GM06990 (cell line): ENCODE data around the gene DNMT3A.

Experiments
- DNase-seq: peaks from one replicate; pipeline ENCODE4 v3.0.0-alpha.2; 2011; ENCODE audit not compliant: insufficient read length; ENCODE audit errors: extremely low read depth
- H3K27me3 ChIP-seq: replicated peaks from 2 replicates; pipeline ENCODE4 v1.6.0; 2011; ENCODE audit warnings: low read length; ENCODE audit not compliant: control insufficient read depth, insufficient read depth
- H3K36me3 ChIP-seq: 2 replicates; pipeline ENCODE4 v1.5.1; 2011; ENCODE audit warnings: low read length; ENCODE audit not compliant: control insufficient read depth, insufficient read depth
- H3K4me3 ChIP-seq: replicated peaks from 2 replicates; pipeline ENCODE4 v1.5.1; 2011; ENCODE audit warnings: low read depth, mild to moderate bottlenecking, control low read depth, low read length
- CTCF ChIP-seq: IDR thresholded peaks from 2 replicates; pipeline ENCODE4 v1.5.1; 2011; ENCODE audit warnings: low read length, control low read depth, mild to moderate bottlenecking, inconsistent platforms; ENCODE audit not compliant: insufficient read depth, poor library complexity, severe bottlenecking

DNMT3A gene

GRCh38 chr2:25295621-25296020 lies 46.1 kb downstream of the DNMT3A start:
- TF ChIP-seq CTCF, result no peak
- H3K27me3 ChIP-seq, result no peaks in the 10 kb centered on the region
- H3K4me3 ChIP-seq, result no peak overlapping the region
- no peak for DNase-seq
- H3K36me3 ChIP-seq, result peaks cover 14% of the 10 kb centered on the region

GRCh38 chr2:25294573-25295462 lies 46.9 kb downstream of the DNMT3A start:
- Histone ChIP-seq H3K27me3 (no peaks in the 10 kb centered on the region), H3K4me3 (peak overlapping the region; percentile 22; the same call in 1 of the 2 replicates), H3K36me3 (peaks cover 11% of the 10 kb centered on the region)
- peak; percentile 82 for DNase-seq
- no peak for TF ChIP-seq CTCF

GRCh38 chr2:25293958-25294562 lies 47.7 kb downstream of the DNMT3A start:
- H3K4me3 ChIP-seq, result no peak overlapping the region
- peaks cover 7% of the 10 kb centered on the region for H3K36me3 ChIP-seq
- DNase-seq, result no peak
- no peaks in the 10 kb centered on the region for H3K27me3 ChIP-seq
- TF ChIP-seq CTCF, result no peak

GRCh38 chr2:25293145-25293544 lies 48.6 kb downstream of the DNMT3A start:
- no peak for DNase-seq
- TF ChIP-seq CTCF, result no peak
- Histone ChIP-seq H3K4me3 (no peak overlapping the region), H3K36me3 (peaks cover 6% of the 10 kb centered on the region), H3K27me3 (no peaks in the 10 kb centered on the region)

GRCh38 chr2:25292408-25292807 lies 49.3 kb downstream of the DNMT3A start:
- H3K36me3 ChIP-seq, result peaks cover 4% of the 10 kb centered on the region
- no peak overlapping the region for H3K4me3 ChIP-seq
- no peaks in the 10 kb centered on the region for H3K27me3 ChIP-seq
- no peak for DNase-seq
- TF ChIP-seq CTCF, result no peak
